Keratinocyte (primary cell): ENCODE results near the gene RET. TPM values are rescaled to one million over a fixed set of nuclear protein-coding genes. Genes with fewer than 3 reads are reported as not detected.
A peak's percentile ranks its signal among the peaks of the same experiment; 100 is the strongest.

Experiments
- DNase-seq: peaks from one replicate; pipeline ENCODE4 v3.0.0-alpha.2; 2011; ENCODE audit warnings: low read depth, missing footprints, low spot score
- FAIRE-seq: peaks from 2 replicates; lab custom pipeline; 2011; peaks lifted over from hg19 to GRCh38; lab: Jason Lieb, UNC
- H2AFZ ChIP-seq: 2 replicates; pipeline ENCODE4 v1.6.0; 2012; ENCODE audit warnings: low read length, control low read depth, inconsistent platforms; ENCODE audit not compliant: control insufficient read depth
- H3K27ac ChIP-seq: 2 replicates; pipeline ENCODE4 v1.5.1; 2011; ENCODE audit warnings: low read length; ENCODE audit not compliant: control insufficient read depth, insufficient read depth
- H3K27me3 ChIP-seq: 3 replicates; pipeline ENCODE4 v1.6.0; 2011; ENCODE audit warnings: low read length; ENCODE audit not compliant: control insufficient read depth, insufficient read depth; ENCODE audit errors: extremely low read depth
- H3K36me3 ChIP-seq, 2 experiments: 2 replicates in 1 of 2; 3 replicates in 1 of 2; pipeline ENCODE4 v1.5.1; 2011; ENCODE audit warnings: low read length in 2 of 2, mild to moderate bottlenecking in 1 of 2; ENCODE audit not compliant: control insufficient read depth in 2 of 2, insufficient read depth in 2 of 2; ENCODE audit errors: extremely low read depth in 1 of 2
- H3K4me1 ChIP-seq: 3 replicates; pipeline ENCODE4 v1.5.1; 2011; ENCODE audit warnings: low read length; ENCODE audit not compliant: control insufficient read depth, insufficient read depth; ENCODE audit errors: extremely low read depth
- H3K4me2 ChIP-seq: 3 replicates; pipeline ENCODE4 v1.6.0; 2011; ENCODE audit warnings: low read depth, low read length; ENCODE audit not compliant: control insufficient read depth, insufficient read depth; ENCODE audit errors: extremely low read depth
- H3K4me3 ChIP-seq, 3 experiments: fragments of 200-600 bp in 1 of 3; sonication (generic) in 1 of 3; 2 replicates in 2 of 3; 3 replicates in 1 of 3; pipeline ENCODE4 v1.5.1; 2011 to 2016; ENCODE audit warnings: low read length in 3 of 3, mild to moderate bottlenecking in 3 of 3, control low read depth in 2 of 3, inconsistent platforms in 1 of 3, low read depth in 1 of 3, mixed read lengths in 1 of 3, mixed run types in 1 of 3, moderate library complexity in 1 of 3; ENCODE audit not compliant: control insufficient read depth in 2 of 3, insufficient read depth in 2 of 3; ENCODE audit errors: extremely low read depth in 1 of 3
- H3K79me2 ChIP-seq: 2 replicates; pipeline ENCODE4 v1.6.0; 2012; ENCODE audit warnings: low read length; ENCODE audit not compliant: control insufficient read depth, insufficient read depth
- H3K9ac ChIP-seq: 3 replicates; pipeline ENCODE4 v1.6.0; 2011; ENCODE audit warnings: low read length; ENCODE audit not compliant: control insufficient read depth, insufficient read depth; ENCODE audit errors: extremely low read depth
- H3K9me1 ChIP-seq: 3 replicates; pipeline ENCODE4 v1.6.0; 2011; ENCODE audit warnings: low read length; ENCODE audit not compliant: control insufficient read depth, insufficient read depth; ENCODE audit errors: extremely low read depth
- H3K9me3 ChIP-seq: 2 replicates; pipeline ENCODE4 v1.5.1; 2012; ENCODE audit warnings: low read depth, low read length; ENCODE audit not compliant: control insufficient read depth
- H4K20me1 ChIP-seq: 3 replicates; pipeline ENCODE4 v1.6.0; 2011; ENCODE audit warnings: low read length; ENCODE audit not compliant: control insufficient read depth, insufficient read depth; ENCODE audit errors: extremely low read depth
- CTCF ChIP-seq, 3 experiments: IDR thresholded peaks in 1 of 3; conservative IDR thresholded peaks in 1 of 3; optimal IDR thresholded peaks in 1 of 3; 2 replicates in 2 of 3; 3 replicates in 1 of 3; pipeline versions ENCODE3 to v1.5.1; 2011; ENCODE audit warnings: low read length in 3 of 3, mild to moderate bottlenecking in 3 of 3, moderate library complexity in 2 of 3, control low read depth in 1 of 3, inconsistent platforms in 1 of 3; ENCODE audit not compliant: insufficient read depth in 2 of 3; ENCODE audit errors: extremely low read depth in 1 of 3
- EZH2 ChIP-seq: IDR thresholded peaks from one replicate; pipeline ENCODE4 v1.6.1; 2012; ENCODE audit warnings: inconsistent platforms, mild to moderate bottlenecking, low read length, moderate library complexity
- dilution Hi-C: fragments of 300-500 bp; cut with MboI; formaldehyde crosslinking; loops from one replicate; pipeline ENCODE4 v1.7.0; 2020; ENCODE audit warnings: low sequenced_read_pairs; ENCODE audit not compliant: extremely low pct_ligation_motif_present
- polyA plus RNA-seq, 5 experiments: library from polyadenylated mRNA; depleted of rRNA in 3 of 5; stranded (reverse) in 3 of 5; stranded (forward) in 1 of 5; unstranded in 1 of 5; fragments of >200 nt; gene quantifications; 1 replicate in 1 of 5; 2 replicates in 3 of 5; 3 replicates in 1 of 5; pipeline versions ENCODE4 v1.2.1 to v1.2.3, GENCODE V29; 2011 to 2012; ENCODE audit warnings: missing spikeins in 2 of 5, low read depth in 1 of 5, low replicate concordance in 1 of 5

Gene RET
- polyA plus RNA-seq, 1 donor (not counting 4 experiments of a cell fraction or from before 2014, with no cell fraction given): 0.21 TPM

GRCh38 chr10:43160921-43161255 is 84.0 kb downstream of the RET start:
- dilution Hi-C loops: no loop called here
- DNase-seq (no peak), FAIRE-seq (no peak)
- Histone ChIP-seq H3K79me2 (peaks cover 16% of the 10 kb centered on the region), H3K4me2 (peak overlapping the region; percentile 62), H3K9ac (no peak overlapping the region), H3K9me1 (no peaks in the 10 kb centered on the region), H3K27me3 (no peaks in the 10 kb centered on the region), H3K4me3 (no peak overlapping the region), H4K20me1 (no peaks in the 10 kb centered on the region), H3K27ac (peak overlapping the region; percentile 86), H3K36me3 (peaks cover 7 to 18% of the 10 kb centered on the region in 2 experiments), H3K9me3 (no peaks in the 10 kb centered on the region), H2AFZ (no peak overlapping the region), H3K4me1 (peaks cover 19% of the 10 kb centered on the region)
- no peak for TF ChIP-seq CTCF (optimal IDR thresholded peaks at IDR 0.05 in 1 of 3, IDR thresholded peaks at IDR 0.05 in 1 of 3, conservative IDR thresholded peaks at IDR 0.05 in 1 of 3; ENCODE audit: extremely low read depth in 1 of 3, insufficient read depth in 2 of 3, low read length in 3 of 3)
- no peak for TF ChIP-seq EZH2

GRCh38 chr10:43162604-43163003 is 85.7 kb downstream of the RET start:
- Histone ChIP-seq H4K20me1 (no peaks in the 10 kb centered on the region), H3K79me2 (peaks cover 7% of the 10 kb centered on the region), H3K9me1 (no peaks in the 10 kb centered on the region), H3K4me3 (no peak overlapping the region), H3K27me3 (no peaks in the 10 kb centered on the region), H3K4me1 (peaks cover 23% of the 10 kb centered on the region), H3K27ac (no peak overlapping the region), H3K4me2 (no peak overlapping the region), H2AFZ (no peak overlapping the region), H3K9me3 (no peaks in the 10 kb centered on the region), H3K36me3 (peaks cover 7 to 18% of the 10 kb centered on the region in 2 experiments), H3K9ac (no peak overlapping the region)
- dilution Hi-C loops: no loop called here
- FAIRE-seq (no peak), DNase-seq (no peak)
- no peak for TF ChIP-seq CTCF (optimal IDR thresholded peaks at IDR 0.05 in 1 of 3, IDR thresholded peaks at IDR 0.05 in 1 of 3, conservative IDR thresholded peaks at IDR 0.05 in 1 of 3; ENCODE audit: extremely low read depth in 1 of 3, insufficient read depth in 2 of 3, low read length in 3 of 3)
- TF ChIP-seq EZH2: no peak
